Fibroblast of mammary gland (primary cell): ENCODE measurements around the gene PLA2G4F.

Source experiments
- DNase-seq: peaks from one replicate; pipeline ENCODE4 v3.0.0-alpha.2; 2010; ENCODE audit warnings: low read depth
- H3K4me3 ChIP-seq: 2 replicates; pipeline ENCODE4 v1.5.1; 2011; ENCODE audit warnings: low read depth, mild to moderate bottlenecking, low read length, moderate library complexity; ENCODE audit not compliant: control insufficient read depth
- CTCF ChIP-seq: conservative IDR thresholded peaks from 2 replicates; pipeline ENCODE4 v1.5.1; 2011; ENCODE audit warnings: low read depth, low read length, inconsistent platforms; ENCODE audit not compliant: control insufficient read depth, insufficient read depth

Gene PLA2G4F

GRCh38 chr15:42159381-42160015, 3.1 kb upstream of the PLA2G4F start:
- no peak for TF ChIP-seq CTCF
- DNase-seq, result no peak
- no peak overlapping the region for H3K4me3 ChIP-seq

- DNase-seq, result no peak
- H3K4me3 ChIP-seq, result no peak overlapping the region
- no peak for TF ChIP-seq CTCF
Measured at GRCh38 chr15:42158941-42159340, 2.5 kb upstream of the PLA2G4F start.

- H3K4me3 ChIP-seq, result no peak overlapping the region
- DNase-seq, result peak; percentile 87
- TF ChIP-seq CTCF, result no peak
Measured at GRCh38 chr15:42157981-42158765, 1.7 kb upstream of the PLA2G4F start.

GRCh38 chr15:42157381-42157780, 945 bp upstream of the PLA2G4F start:
- no peak for TF ChIP-seq CTCF
- H3K4me3 ChIP-seq, result no peak overlapping the region
- no peak for DNase-seq

- no peak for DNase-seq
- no peak for TF ChIP-seq CTCF
- H3K4me3 ChIP-seq, result no peak overlapping the region
Measured at GRCh38 chr15:42155546-42156242, 742 bp downstream of the PLA2G4F start.

- H3K4me3 ChIP-seq, result no peak overlapping the region
- DNase-seq, result no peak
- TF ChIP-seq CTCF, result no peak
Measured at GRCh38 chr15:42154956-42155355, 1.5 kb downstream of the PLA2G4F start.
